Measurements from ENCODE around the gene FBXL3. TPM values are rescaled to one million over a fixed set of nuclear protein-coding genes. Genes with fewer than 3 reads are reported as not detected.
"Not testable (repeated sequence)": the region's sequence is repeated elsewhere in the genome, so short reads cannot be mapped to it uniquely, and the experiment has no call there.

The FBXL3 gene
- total RNA-seq, 1 experiment from 2014 or later: 16.7 TPM

DNA sequence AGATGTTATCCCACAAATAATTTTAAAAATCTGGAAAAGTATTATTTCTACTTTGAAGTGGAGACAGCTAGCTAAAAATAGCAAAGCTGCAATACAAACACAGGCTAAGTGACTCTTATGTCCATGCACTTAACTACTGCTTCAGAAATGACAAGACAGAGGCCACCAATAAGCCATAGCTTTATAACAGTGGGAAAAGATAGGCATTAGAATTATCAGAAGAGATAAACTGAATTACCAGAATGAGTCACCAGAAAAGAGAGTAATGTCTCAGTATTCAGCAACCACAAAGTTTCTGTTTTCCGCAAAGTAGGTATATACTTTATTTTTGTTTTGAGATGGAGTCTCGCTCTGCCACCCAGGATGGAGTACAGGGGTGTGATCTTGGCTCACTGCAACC is 17.9 kb downstream of the FBXL3 start:
- peaks cover 12 to 59% (median 53%) of the 10 kb centered on the region in 3 experiments; a peak in 6 of 7 replicates for H3K36me3 Mint-ChIP-seq (ENCODE audit: insufficient read depth in 1 of 3, low read depth in 3 of 3)
- no peaks in the 10 kb centered on the region for H3K9me3 Mint-ChIP-seq

GRCh38 chr13:77008337-77008736 is 18.6 kb downstream of the FBXL3 start:
- not testable (repeated sequence) for H4K91ac ChIP-seq (ENCODE audit: insufficient read length, low read depth, low read length); H3K4me1 Mint-ChIP-seq; H3K9me3 Mint-ChIP-seq; H3K4me3 Mint-ChIP-seq; H3K56ac ChIP-seq (ENCODE audit: insufficient read length, low read depth, low read length); H2BK15ac ChIP-seq (ENCODE audit: low read depth, low read length); H2BK5ac ChIP-seq (ENCODE audit: insufficient read length, low read length); H3K79me1 ChIP-seq (ENCODE audit: insufficient read depth, low read depth, low read length, poor library complexity, severe bottlenecking); H3K9me3 ChIP-seq (ENCODE audit: control insufficient read depth, low read depth, low read length); H3K18ac ChIP-seq (ENCODE audit: insufficient read length, low read depth, low read length); H3K4me1 ChIP-seq (ENCODE audit: insufficient read depth, low read length); H3K27me3 ChIP-seq (ENCODE audit: insufficient read depth, low read length); H3K27me3 Mint-ChIP-seq (ENCODE audit: low read depth); H2AFZ ChIP-seq (ENCODE audit: low read length); H2BK12ac ChIP-seq (ENCODE audit: insufficient read length, low read depth, low read length); H2BK20ac ChIP-seq (ENCODE audit: low read depth, low read length, poor library complexity, severe bottlenecking); H4K8ac ChIP-seq (replicated peaks; ENCODE audit: insufficient read length, low read depth, low read length); H2BK120ac ChIP-seq (ENCODE audit: low read depth, low read length, poor library complexity, severe bottlenecking); H3K4ac ChIP-seq (ENCODE audit: low read depth, low read length); H3K27ac Mint-ChIP-seq; H3T11ph ChIP-seq (ENCODE audit: low read length); H3K14ac ChIP-seq (ENCODE audit: insufficient read depth, low read length); H4K20me1 ChIP-seq (ENCODE audit: control insufficient read depth, insufficient read depth, insufficient read length); H2AK5ac ChIP-seq (ENCODE audit: insufficient read length, low read length); H3K23ac ChIP-seq (ENCODE audit: insufficient read length, low read depth, low read length); H4K5ac ChIP-seq (ENCODE audit: insufficient read length, low read depth, low read length); H3K27ac ChIP-seq (ENCODE audit: insufficient read length, low read depth, low read length); H3K79me2 ChIP-seq (ENCODE audit: insufficient read depth, low read length); H3K4me2 ChIP-seq (ENCODE audit: insufficient read depth, insufficient read length, low read length); H3K9ac ChIP-seq (ENCODE audit: extremely low read depth, insufficient read length, low read length); H3K23me2 ChIP-seq (ENCODE audit: insufficient read length, low read depth, low read length, poor library complexity, severe bottlenecking); DNase-seq
- peaks cover 8 to 57% (median 47%) of the 10 kb centered on the region in 3 experiments; a peak in 6 of 7 replicates for H3K36me3 Mint-ChIP-seq (ENCODE audit: insufficient read depth in 1 of 3, low read depth in 3 of 3)
- no CpG with 5 or more reads among the region's 4 CpGs for WGBS (ENCODE audit: extremely low coverage, insufficient read length, low lambda C conversion rate)

More for the DNA sequence above, 17.9 kb downstream of the FBXL3 start:
- H3K9me3 ChIP-seq (ENCODE audit: control insufficient read depth, low read depth, low read length): no peaks in the 10 kb centered on the region
- no peak overlapping the region for H2BK12ac ChIP-seq (ENCODE audit: insufficient read length, low read depth, low read length)
- no peak overlapping the region for H3K4me3 Mint-ChIP-seq
- H4K8ac ChIP-seq (replicated peaks; ENCODE audit: insufficient read length, low read depth, low read length): no peak overlapping the region
- H2BK5ac ChIP-seq (ENCODE audit: insufficient read length, low read length): no peak overlapping the region
- H3T11ph ChIP-seq (ENCODE audit: low read length): no peak overlapping the region
- H2AFZ ChIP-seq (ENCODE audit: low read length): no peak overlapping the region
- H3K27ac ChIP-seq (ENCODE audit: insufficient read length, low read depth, low read length): no peak overlapping the region
- no peak overlapping the region for H2BK120ac ChIP-seq (ENCODE audit: low read depth, low read length, poor library complexity, severe bottlenecking)
- H3K79me1 ChIP-seq (ENCODE audit: insufficient read depth, low read depth, low read length, poor library complexity, severe bottlenecking): no peaks in the 10 kb centered on the region
- no peaks in the 10 kb centered on the region; the same call in 1 of the 2 replicates for H3K79me2 ChIP-seq (ENCODE audit: insufficient read depth, low read length)
- H3K56ac ChIP-seq (ENCODE audit: insufficient read length, low read depth, low read length): no peak overlapping the region
- H3K18ac ChIP-seq (ENCODE audit: insufficient read length, low read depth, low read length): no peak overlapping the region
- no peaks in the 10 kb centered on the region for H3K27me3 ChIP-seq (ENCODE audit: insufficient read depth, low read length)
- no peak overlapping the region for H4K5ac ChIP-seq (ENCODE audit: insufficient read length, low read depth, low read length)
- H3K4ac ChIP-seq (ENCODE audit: low read depth, low read length): no peak overlapping the region
- H3K4me1 Mint-ChIP-seq: no peaks in the 10 kb centered on the region
- TF ChIP-seq, protein P1, sequence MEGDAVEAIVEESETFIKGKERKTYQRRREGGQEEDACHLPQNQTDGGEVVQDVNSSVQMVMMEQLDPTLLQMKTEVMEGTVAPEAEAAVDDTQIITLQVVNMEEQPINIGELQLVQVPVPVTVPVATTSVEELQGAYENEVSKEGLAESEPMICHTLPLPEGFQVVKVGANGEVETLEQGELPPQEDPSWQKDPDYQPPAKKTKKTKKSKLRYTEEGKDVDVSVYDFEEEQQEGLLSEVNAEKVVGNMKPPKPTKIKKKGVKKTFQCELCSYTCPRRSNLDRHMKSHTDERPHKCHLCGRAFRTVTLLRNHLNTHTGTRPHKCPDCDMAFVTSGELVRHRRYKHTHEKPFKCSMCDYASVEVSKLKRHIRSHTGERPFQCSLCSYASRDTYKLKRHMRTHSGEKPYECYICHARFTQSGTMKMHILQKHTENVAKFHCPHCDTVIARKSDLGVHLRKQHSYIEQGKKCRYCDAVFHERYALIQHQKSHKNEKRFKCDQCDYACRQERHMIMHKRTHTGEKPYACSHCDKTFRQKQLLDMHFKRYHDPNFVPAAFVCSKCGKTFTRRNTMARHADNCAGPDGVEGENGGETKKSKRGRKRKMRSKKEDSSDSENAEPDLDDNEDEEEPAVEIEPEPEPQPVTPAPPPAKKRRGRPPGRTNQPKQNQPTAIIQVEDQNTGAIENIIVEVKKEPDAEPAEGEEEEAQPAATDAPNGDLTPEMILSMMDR (conservative IDR thresholded peaks at IDR 0.05): no peak
- H2AK5ac ChIP-seq (ENCODE audit: insufficient read length, low read length): no peak overlapping the region
- no peak overlapping the region for H3K14ac ChIP-seq (ENCODE audit: insufficient read depth, low read length)
- no peak overlapping the region for H3K9ac ChIP-seq (ENCODE audit: extremely low read depth, insufficient read length, low read length)
- no peak for DNase-seq
- H2BK15ac ChIP-seq (ENCODE audit: low read depth, low read length): no peak overlapping the region
- no peaks in the 10 kb centered on the region for H3K27me3 Mint-ChIP-seq (ENCODE audit: low read depth)
- no peaks in the 10 kb centered on the region for H3K4me1 ChIP-seq (ENCODE audit: insufficient read depth, low read length)
- no peak overlapping the region for H4K91ac ChIP-seq (ENCODE audit: insufficient read length, low read depth, low read length)
- H3K23me2 ChIP-seq (ENCODE audit: insufficient read length, low read depth, low read length, poor library complexity, severe bottlenecking): no peaks in the 10 kb centered on the region
- no peak overlapping the region for H3K4me2 ChIP-seq (ENCODE audit: insufficient read depth, insufficient read length, low read length)
- no peak overlapping the region for H3K27ac Mint-ChIP-seq
- H4K20me1 ChIP-seq (ENCODE audit: control insufficient read depth, insufficient read depth, insufficient read length): no peaks in the 10 kb centered on the region
- no peak overlapping the region for H2BK20ac ChIP-seq (ENCODE audit: low read depth, low read length, poor library complexity, severe bottlenecking)
- H3K23ac ChIP-seq (ENCODE audit: insufficient read length, low read depth, low read length): no peak overlapping the region
- no CpG with 5 or more reads among the region's 2 CpGs for WGBS (ENCODE audit: extremely low coverage, insufficient read length, low lambda C conversion rate)

Measured in H9 (cell line).